B cell (primary cell): ENCODE measurements around the gene CYYR1. TPM values are rescaled to one million over a fixed set of nuclear protein-coding genes. Genes with fewer than 3 reads are reported as not detected.

ENCODE experiments used
- ATAC-seq: fragments of 200-7000 bp; cut with Tn5 transposase; one replicate; pipeline ENCODE4 v1.10.0; 2021; ENCODE audit warnings: low read depth, mild to moderate bottlenecking, moderate number of reproducible peaks, moderate library complexity
- CTCF ChIA-PET: fragments of 350-600 bp; sonication (Branson Sonifier 250); formaldehyde crosslinking; loops from one replicate; lab custom pipeline; 2021; ENCODE audit warnings: antibody characterized with exemption, inconsistent platforms; lab: Charles Lee
- POLR2A ChIA-PET: fragments of 350-600 bp; sonication (Branson Sonifier 250); formaldehyde crosslinking; loops from one replicate; lab custom pipeline; 2021; ENCODE audit warnings: antibody characterized with exemption; lab: Charles Lee
- DNase-seq: peaks from one replicate; pipeline ENCODE4 v3.0.0; 2013
- H2AFZ ChIP-seq: 2 replicates; pipeline ENCODE4 v1.6.1; 2012; ENCODE audit warnings: mild to moderate bottlenecking, low read depth, low read length; ENCODE audit not compliant: insufficient read depth, poor library complexity, severe bottlenecking
- H3K27ac ChIP-seq, 2 donors: 1 replicate in 1 of 2; 2 replicates in 1 of 2; pipeline ENCODE4 v1.5.1; 2012 to 2013; ENCODE audit warnings: low read length in 2 of 2, mild to moderate bottlenecking in 2 of 2, moderate library complexity in 1 of 2
- H3K27me3 ChIP-seq, 4 experiments: fragments of 200-600 bp in 1 of 4; sonication (generic) in 1 of 4; replicated peaks in 1 of 4; 1 replicate in 2 of 4; 2 replicates in 2 of 4; pipeline versions ENCODE4 v1.6.1 to v1.7.0; 2013 to 2016; ENCODE audit warnings: low read length in 3 of 4, mild to moderate bottlenecking in 2 of 4, mixed read lengths in 1 of 4, moderate library complexity in 1 of 4; ENCODE audit not compliant: insufficient read depth in 4 of 4, control insufficient read depth in 3 of 4; ENCODE audit errors: control extremely low read depth in 1 of 4
- H3K36me3 ChIP-seq, 2 experiments: replicated peaks in 1 of 2; 1 replicate in 1 of 2; 2 replicates in 1 of 2; pipeline versions ENCODE4 v1.6.1 to v1.7.1; 2013; ENCODE audit warnings: low read length in 1 of 2; ENCODE audit not compliant: insufficient read depth in 2 of 2, control insufficient read depth in 1 of 2; ENCODE audit errors: control extremely low read depth in 1 of 2, extremely low read depth in 1 of 2
- H3K4me1 ChIP-seq, 2 donors: fragments of 200-600 bp in 1 of 2; sonication (generic) in 1 of 2; 1 replicate in 1 of 2; 2 replicates in 1 of 2; pipeline versions ENCODE4 v1.5.1 to v1.6.1; 2013 to 2017; ENCODE audit warnings: low read length in 2 of 2; ENCODE audit not compliant: control insufficient read depth in 2 of 2, insufficient read depth in 2 of 2
- H3K4me2 ChIP-seq: replicated peaks from 2 replicates; pipeline ENCODE3; 2012; ENCODE audit warnings: mild to moderate bottlenecking, low read depth, low read length; ENCODE audit not compliant: poor library complexity, severe bottlenecking
- H3K4me3 ChIP-seq, 5 experiments: fragments of 200-600 bp in 1 of 5; sonication (generic) in 1 of 5; 1 replicate in 3 of 5; 2 replicates in 2 of 5; pipeline versions ENCODE4 v1.5.1 to v1.7.0; 2011 to 2016; ENCODE audit warnings: low read length in 4 of 5, mild to moderate bottlenecking in 4 of 5, low read depth in 2 of 5, control low read depth in 1 of 5, moderate library complexity in 1 of 5; ENCODE audit not compliant: insufficient read depth in 1 of 5; ENCODE audit errors: control extremely low read depth in 1 of 5, extremely low read depth in 1 of 5
- H3K79me2 ChIP-seq: fragments of 200-600 bp; sonication (generic); one replicate; pipeline ENCODE4 v1.6.0; 2016; ENCODE audit warnings: low read length; ENCODE audit not compliant: control insufficient read depth, insufficient read depth
- H3K9ac ChIP-seq: fragments of 200-600 bp; sonication (generic); 2 replicates; pipeline ENCODE4 v1.6.1; 2017; ENCODE audit warnings: mild to moderate bottlenecking, low read length, moderate library complexity
- H3K9me3 ChIP-seq, 3 donors: one replicate each; pipeline versions ENCODE4 v1.6.1 to v1.7.1; 2013; ENCODE audit warnings: low read length in 2 of 3; ENCODE audit not compliant: control insufficient read depth in 2 of 3, insufficient read depth in 1 of 3; ENCODE audit errors: control extremely low read depth in 1 of 3
- H4K20me1 ChIP-seq: 2 replicates; pipeline ENCODE4 v1.6.0; 2012; ENCODE audit warnings: mild to moderate bottlenecking, low read length; ENCODE audit not compliant: insufficient read depth, control insufficient read depth, poor library complexity, severe bottlenecking
- H3K27ac Mint-ChIP-seq: one replicate; pipeline ENCODE4 v1.8.0; 2021; ENCODE audit warnings: mixed read lengths
- H3K27me3 Mint-ChIP-seq: one replicate; pipeline ENCODE4 v1.8.0; 2021; ENCODE audit warnings: mixed read lengths
- H3K4me1 Mint-ChIP-seq: one replicate; pipeline ENCODE4 v1.8.0; 2021; ENCODE audit warnings: mixed read lengths
- H3K4me3 Mint-ChIP-seq: one replicate; pipeline ENCODE4 v1.8.0; 2021; ENCODE audit warnings: mixed read lengths
- H3K9me3 Mint-ChIP-seq: one replicate; pipeline ENCODE4 v1.8.0; 2022; ENCODE audit warnings: mixed read lengths; ENCODE audit not compliant: insufficient read depth
- CTCF ChIP-seq: fragments of 200-600 bp; IDR thresholded peaks from one replicate; pipeline ENCODE4 v1.8.0; 2022; ENCODE audit warnings: antibody characterized with exemption, mild to moderate bottlenecking
- EZH2 ChIP-seq: IDR thresholded peaks from 2 replicates; pipeline ENCODE4 v1.6.1; 2012; ENCODE audit warnings: borderline replicate concordance, low read depth, mild to moderate bottlenecking, moderate library complexity, low read length; ENCODE audit not compliant: insufficient read depth, poor library complexity, severe bottlenecking
- WGBS: methylation state at CpG from one replicate; pipeline ENCODE4 v1.1.5; 2013; ENCODE audit warnings: missing lambda C conversion rate; ENCODE audit not compliant: insufficient coverage; 5-methylcytosine and 5-hydroxymethylcytosine counted together
- intact Hi-C: fragments of 100-400 bp; cut with micrococcal nuclease; formaldehyde crosslinking; loops from one replicate; pipeline ENCODE4 v1.10.0; 2022
- polyA plus RNA-seq: library from polyadenylated mRNA; depleted of rRNA; stranded (reverse); fragments of >200 nt; gene quantifications from 2 replicates; pipeline ENCODE4 v1.2.3, GENCODE V29; 2012
- total RNA-seq, 2 donors: library from RNA; stranded (reverse); fragments of 120-200 nt in 1 of 2; gene quantifications; 1 replicate in 1 of 2; 2 replicates in 1 of 2; pipeline versions ENCODE4 v1.2.3 to v1.2.4, GENCODE V29; 2013 to 2022

The CYYR1 gene
- total and polyA plus RNA-seq, 2 donors (not counting 1 experiment from before 2014, with no cell fraction given) = not detected

GRCh38 chr21:26495283-26495849 is 77.7 kb downstream of the CYYR1 start:
- Histone ChIP-seq H2AFZ (no peak overlapping the region), H3K79me2 (no peaks in the 10 kb centered on the region), H3K4me3 (no peak overlapping the region), H3K27me3 (no peaks in the 10 kb centered on the region), H3K9me3 (no peaks in the 10 kb centered on the region), H3K27ac (no peak overlapping the region), H3K4me1 (no peaks in the 10 kb centered on the region), H3K4me2 (no peak overlapping the region), H3K9ac (no peak overlapping the region), H4K20me1 (no peaks in the 10 kb centered on the region), H3K36me3 (no peaks in the 10 kb centered on the region)
- Mint-ChIP-seq H3K27ac (no peak overlapping the region), H3K4me3 (no peak overlapping the region), H3K4me1 (no peaks in the 10 kb centered on the region), H3K9me3 (no peaks in the 10 kb centered on the region), H3K27me3 (no peaks in the 10 kb centered on the region)
- ATAC-seq (no peak), DNase-seq (no peak)
- ChIA-PET POLR2A (no interaction called here), CTCF (no interaction called here)
- no peak for TF ChIP-seq EZH2
- TF ChIP-seq CTCF = no peak
- intact Hi-C loops = no loop called here
- 100% methylated on average over 5 of the region's 10 CpGs for WGBS

GRCh38 chr21:26491663-26492062 is 81.4 kb downstream of the CYYR1 start:
- no peaks in the 10 kb centered on the region for H3K4me1 Mint-ChIP-seq
- no peaks in the 10 kb centered on the region for H3K9me3 Mint-ChIP-seq
- ChIA-PET CTCF (no interaction called here), POLR2A (no interaction called here)
- Histone ChIP-seq H3K4me1 (no peaks in the 10 kb centered on the region), H4K20me1 (no peaks in the 10 kb centered on the region), H3K4me2 (no peak overlapping the region), H3K27ac (no peak overlapping the region), H3K27me3 (no peaks in the 10 kb centered on the region), H3K4me3 (no peak overlapping the region), H3K79me2 (no peaks in the 10 kb centered on the region), H3K36me3 (no peaks in the 10 kb centered on the region), H3K9ac (no peak overlapping the region), H2AFZ (no peak overlapping the region), H3K9me3 (no peaks in the 10 kb centered on the region)
- intact Hi-C loops = no loop called here
- DNase-seq = no peak
- H3K27me3 Mint-ChIP-seq = no peaks in the 10 kb centered on the region
- no peak for ATAC-seq
- H3K27ac Mint-ChIP-seq = no peak overlapping the region
- no peak overlapping the region for H3K4me3 Mint-ChIP-seq
- TF ChIP-seq CTCF = no peak
- TF ChIP-seq EZH2 = no peak
- 97% methylated on average over 3 of the region's 3 CpGs for WGBS
